GM18861 (cell line): ENCODE measurements around the gene MLST8.

ENCODE experiments used
- ATAC-seq: cut with Tn5 transposase; IDR thresholded peaks from one replicate; pipeline ENCODE4 v1.9.1; 2021; ENCODE audit not compliant: unreplicated experiment

MLST8 gene

GRCh38 chr16:2205104-2205966 lies at the start of gene MLST8:
TSS of gene MLST8 (plus strand) at chr16:2205454. CDS start at chr16:2206086, 632 bp downstream.
- peak; percentile 62 for ATAC-seq

- ATAC-seq, result no peak
Observed at GRCh38 chr16:2155977-2156848, 49.0 kb upstream of the MLST8 start.

- no peak for ATAC-seq
Observed at GRCh38 chr16:2156849-2157224, 48.4 kb upstream of the MLST8 start.

GRCh38 chr16:2157480-2158261 lies 47.6 kb upstream of the MLST8 start:
- ATAC-seq, result no peak

- no peak for ATAC-seq
Observed at GRCh38 chr16:2158262-2158638, 47.0 kb upstream of the MLST8 start.

GRCh38 chr16:2159175-2159838 lies 45.9 kb upstream of the MLST8 start:
- no peak for ATAC-seq

- no peak for ATAC-seq
Observed at GRCh38 chr16:2160915-2161551, 44.2 kb upstream of the MLST8 start.

GRCh38 chr16:2161911-2162310 lies 43.3 kb upstream of the MLST8 start:
- ATAC-seq, result no peak

- ATAC-seq, result no peak
Observed at GRCh38 chr16:2162676-2163118, 42.6 kb upstream of the MLST8 start.

GRCh38 chr16:2163211-2163881 lies 41.9 kb upstream of the MLST8 start:
- no peak for ATAC-seq

GRCh38 chr16:2165861-2166260 lies 39.4 kb upstream of the MLST8 start:
- ATAC-seq, result no peak

- ATAC-seq, result no peak
Observed at GRCh38 chr16:2166263-2167067, 38.8 kb upstream of the MLST8 start.

- no peak for ATAC-seq
Observed at GRCh38 chr16:2167068-2167638, 38.1 kb upstream of the MLST8 start.

- no peak for ATAC-seq
Observed at GRCh38 chr16:2170080-2170479, 35.2 kb upstream of the MLST8 start.

GRCh38 chr16:2170587-2171435 lies 34.4 kb upstream of the MLST8 start:
- no peak for ATAC-seq

- no peak for ATAC-seq
Observed at GRCh38 chr16:2171601-2172178, 33.6 kb upstream of the MLST8 start.

GRCh38 chr16:2172688-2173335 lies 32.4 kb upstream of the MLST8 start:
- no peak for ATAC-seq
